ENCODE data around the gene IRS2. TPM values are rescaled to one million over a fixed set of nuclear protein-coding genes. Genes with fewer than 3 reads are reported as not detected.

The IRS2 gene
- total RNA-seq, 2 donors from 2014 or later = 47.8 to 59.8 TPM

DNA sequence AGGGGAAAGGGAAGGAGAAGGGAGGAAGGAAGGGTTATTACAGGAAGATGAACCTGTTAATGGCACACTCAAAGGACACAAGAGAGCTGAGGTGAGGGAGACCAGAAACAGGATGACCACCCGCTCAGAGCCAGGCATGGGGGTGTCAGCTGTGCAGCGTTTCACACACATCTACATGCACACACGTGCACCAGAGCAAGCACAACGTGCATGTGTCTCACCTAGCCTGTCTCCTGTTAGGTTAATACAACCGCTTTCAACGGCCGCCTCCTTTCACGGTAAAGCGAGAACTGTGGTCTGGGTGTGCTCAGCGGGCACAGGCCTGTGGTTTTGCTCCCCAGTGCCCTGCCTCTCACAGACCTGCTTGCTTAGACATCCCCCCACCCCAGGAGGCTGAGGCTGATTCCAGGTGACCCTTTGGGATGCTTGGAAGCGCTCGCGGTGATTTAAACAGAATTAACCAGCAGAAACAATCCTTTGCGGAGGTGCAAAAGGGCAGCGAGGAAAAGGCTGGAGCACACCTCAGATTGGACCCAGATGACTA, 27.4 kb downstream of the IRS2 start:
- Histone ChIP-seq H3K9me3 (no peaks in the 10 kb centered on the region), H3K27ac (no peak overlapping the region), H3K4me3 (no peak overlapping the region), H3K27me3 (replicated peaks; ENCODE audit: insufficient read depth) (no peaks in the 10 kb centered on the region), H3K4me1 (ENCODE audit: control insufficient read depth in 1 of 2, low read depth in 2 of 2) (peaks cover 0 to 5% of the 10 kb centered on the region in 2 donors), H3K36me3 (peaks cover 16% of the 10 kb centered on the region)
- DNase-seq (ENCODE audit: low spot score) (no peak), ATAC-seq (ENCODE audit: insufficient number of reproducible peaks, low FRiP score, low read depth) (no peak)
- TF ChIP-seq, protein P1, sequence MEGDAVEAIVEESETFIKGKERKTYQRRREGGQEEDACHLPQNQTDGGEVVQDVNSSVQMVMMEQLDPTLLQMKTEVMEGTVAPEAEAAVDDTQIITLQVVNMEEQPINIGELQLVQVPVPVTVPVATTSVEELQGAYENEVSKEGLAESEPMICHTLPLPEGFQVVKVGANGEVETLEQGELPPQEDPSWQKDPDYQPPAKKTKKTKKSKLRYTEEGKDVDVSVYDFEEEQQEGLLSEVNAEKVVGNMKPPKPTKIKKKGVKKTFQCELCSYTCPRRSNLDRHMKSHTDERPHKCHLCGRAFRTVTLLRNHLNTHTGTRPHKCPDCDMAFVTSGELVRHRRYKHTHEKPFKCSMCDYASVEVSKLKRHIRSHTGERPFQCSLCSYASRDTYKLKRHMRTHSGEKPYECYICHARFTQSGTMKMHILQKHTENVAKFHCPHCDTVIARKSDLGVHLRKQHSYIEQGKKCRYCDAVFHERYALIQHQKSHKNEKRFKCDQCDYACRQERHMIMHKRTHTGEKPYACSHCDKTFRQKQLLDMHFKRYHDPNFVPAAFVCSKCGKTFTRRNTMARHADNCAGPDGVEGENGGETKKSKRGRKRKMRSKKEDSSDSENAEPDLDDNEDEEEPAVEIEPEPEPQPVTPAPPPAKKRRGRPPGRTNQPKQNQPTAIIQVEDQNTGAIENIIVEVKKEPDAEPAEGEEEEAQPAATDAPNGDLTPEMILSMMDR (IDR thresholded peaks at IDR 0.05) = no peak

DNA sequence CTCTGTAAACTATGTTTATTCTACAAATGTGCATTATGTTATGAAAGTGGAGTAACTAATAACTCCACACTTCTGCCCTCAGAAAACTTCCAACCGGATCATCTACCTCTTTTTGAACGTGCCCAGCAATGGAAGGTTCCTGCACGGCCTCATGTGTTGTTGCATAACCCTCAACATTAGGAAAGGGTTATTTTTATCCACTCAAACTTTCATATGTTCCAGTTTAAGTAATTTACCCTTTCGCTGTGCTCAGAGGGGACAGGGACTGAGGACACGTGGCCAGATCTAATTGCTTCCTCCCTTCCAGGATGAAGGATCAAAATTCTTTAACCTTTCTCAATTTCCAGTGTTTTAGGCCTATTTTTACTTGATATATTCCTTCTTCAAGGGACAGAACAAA, 29.6 kb downstream of the IRS2 start:
- TF ChIP-seq, protein P1 (IDR thresholded peaks at IDR 0.05) = no peak
- Histone ChIP-seq H3K4me1 (ENCODE audit: control insufficient read depth in 1 of 2, low read depth in 2 of 2) (peaks cover 0 to 5% of the 10 kb centered on the region in 2 donors), H3K27me3 (replicated peaks; ENCODE audit: insufficient read depth) (no peaks in the 10 kb centered on the region), H3K36me3 (peaks cover 33% of the 10 kb centered on the region), H3K4me3 (no peak overlapping the region), H3K9me3 (no peaks in the 10 kb centered on the region), H3K27ac (no peak overlapping the region)
- DNase-seq (ENCODE audit: low spot score) = no peak
- no peak for ATAC-seq (ENCODE audit: insufficient number of reproducible peaks, low FRiP score, low read depth)

DNA sequence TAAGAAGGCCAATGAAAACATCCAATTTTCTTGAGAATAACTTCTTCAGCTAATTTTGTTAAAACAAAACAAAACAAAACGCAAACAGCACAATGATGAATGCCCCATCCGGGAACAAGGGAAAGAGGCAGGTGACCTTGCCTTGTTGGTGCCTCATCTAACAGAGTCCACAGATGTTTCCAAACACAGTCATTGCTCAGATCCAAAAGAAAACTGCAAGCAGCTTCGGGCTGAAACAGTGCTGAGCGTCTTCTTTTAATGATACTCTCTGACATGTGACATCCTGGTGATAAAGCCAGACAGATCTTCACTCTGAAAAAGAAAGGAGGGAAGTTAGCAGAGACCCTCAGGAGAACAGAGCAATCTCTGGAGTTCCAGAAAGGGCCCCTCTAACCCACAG, 30.4 kb downstream of the IRS2 start:
- no peak for DNase-seq (ENCODE audit: low spot score)
- peaks cover 0 to 3% of the 10 kb centered on the region in 2 donors for H3K4me1 ChIP-seq (ENCODE audit: control insufficient read depth in 1 of 2, low read depth in 2 of 2)
- TF ChIP-seq, protein P1 (IDR thresholded peaks at IDR 0.05) = no peak
- no peak overlapping the region for H3K4me3 ChIP-seq
- no peaks in the 10 kb centered on the region for H3K9me3 ChIP-seq
- peaks cover 33% of the 10 kb centered on the region for H3K36me3 ChIP-seq
- no peak for ATAC-seq (ENCODE audit: insufficient number of reproducible peaks, low FRiP score, low read depth)
- no peaks in the 10 kb centered on the region for H3K27me3 ChIP-seq (replicated peaks; ENCODE audit: insufficient read depth)
- no peak overlapping the region for H3K27ac ChIP-seq

DNA sequence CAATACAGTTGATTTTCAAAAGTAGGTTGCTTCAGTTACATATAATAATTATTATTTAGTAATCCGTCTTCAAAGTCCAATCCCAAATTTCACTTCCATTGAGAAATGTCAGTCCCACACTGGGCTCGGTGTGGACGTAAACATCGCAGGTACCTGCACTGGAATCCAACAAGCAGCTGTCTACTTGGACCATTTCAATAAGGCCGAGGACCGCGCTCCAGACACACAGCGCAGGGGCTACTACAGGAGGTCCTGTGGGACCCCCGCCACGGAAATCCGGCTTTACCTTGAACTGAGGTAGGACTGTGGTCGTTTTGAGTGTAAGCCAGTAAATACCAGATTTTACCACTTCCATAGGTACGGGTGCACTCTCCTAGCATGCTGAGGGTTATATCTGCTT, 30.8 kb downstream of the IRS2 start:
- no peak for ATAC-seq (ENCODE audit: insufficient number of reproducible peaks, low FRiP score, low read depth)

DNA sequence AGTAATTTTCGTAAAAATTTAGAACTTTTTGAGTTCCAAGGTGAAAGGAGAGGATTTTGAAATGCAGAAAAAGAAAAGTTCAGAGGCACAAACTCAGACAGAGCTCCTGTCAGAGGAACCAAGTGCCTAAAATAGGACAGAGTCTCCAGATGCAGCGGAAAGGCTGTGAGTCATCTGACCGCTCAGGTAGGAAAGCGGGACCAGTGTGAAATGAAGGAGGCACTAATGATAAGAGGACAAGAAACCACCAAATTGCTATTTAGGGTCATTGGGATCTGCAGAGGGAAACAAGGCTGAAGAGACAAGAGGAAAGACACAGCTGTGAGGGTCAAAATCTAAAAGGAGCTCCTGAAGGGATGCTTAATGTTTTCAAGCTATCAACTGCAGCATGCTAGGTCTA, 34.9 kb downstream of the IRS2 start:
- DNase-seq (ENCODE audit: low spot score) (no peak), ATAC-seq (ENCODE audit: insufficient number of reproducible peaks, low FRiP score, low read depth) (no peak)
- peaks cover 33% of the 10 kb centered on the region for H3K36me3 ChIP-seq
- no peak overlapping the region for H3K27ac ChIP-seq
- no peaks in the 10 kb centered on the region for H3K9me3 ChIP-seq
- H3K4me1 ChIP-seq (ENCODE audit: control insufficient read depth in 1 of 2, low read depth in 2 of 2) = no peaks in the 10 kb centered on the region
- TF ChIP-seq, protein P1 (IDR thresholded peaks at IDR 0.05) = no peak
- no peak overlapping the region for H3K4me3 ChIP-seq
- no peaks in the 10 kb centered on the region for H3K27me3 ChIP-seq (replicated peaks; ENCODE audit: insufficient read depth)

More for the DNA sequence above, 30.8 kb downstream of the IRS2 start:
- TF ChIP-seq, protein P1 (IDR thresholded peaks at IDR 0.05) = no peak
- Histone ChIP-seq H3K4me1 (ENCODE audit: control insufficient read depth in 1 of 2, low read depth in 2 of 2) (no peaks in the 10 kb centered on the region), H3K27me3 (replicated peaks; ENCODE audit: insufficient read depth) (no peaks in the 10 kb centered on the region), H3K4me3 (no peak overlapping the region), H3K27ac (no peak overlapping the region), H3K36me3 (peaks cover 33% of the 10 kb centered on the region), H3K9me3 (no peaks in the 10 kb centered on the region)
- DNase-seq (ENCODE audit: low spot score) = no peak

Data from thoracic aorta (tissue), 2 donors.